Nephron (organoid): ENCODE data around the gene WDR93.

ENCODE experiments used
- H3K27ac Mint-ChIP-seq, 3 experiments: 2 replicates each; pipeline ENCODE4 v1.8.0; 2020; ENCODE audit warnings: mixed read lengths in 3 of 3, mild to moderate bottlenecking in 2 of 3, moderate library complexity in 1 of 3
- H3K27me3 Mint-ChIP-seq: 2 replicates; pipeline ENCODE4 v1.8.0; 2021; ENCODE audit warnings: low read depth, mild to moderate bottlenecking, moderate library complexity, mixed read lengths
- H3K36me3 Mint-ChIP-seq: 2 replicates; pipeline ENCODE4 v1.8.0; 2020; ENCODE audit warnings: low read depth, mixed read lengths
- H3K4me1 Mint-ChIP-seq: 2 replicates; pipeline ENCODE4 v1.8.0; 2020; ENCODE audit warnings: mixed read lengths
- H3K4me3 Mint-ChIP-seq, 3 experiments: 2 replicates each; pipeline ENCODE4 v1.8.0; 2020; ENCODE audit warnings: mild to moderate bottlenecking in 3 of 3, mixed read lengths in 3 of 3, moderate library complexity in 2 of 3
- H3K9me3 Mint-ChIP-seq: 2 replicates; pipeline ENCODE4 v1.8.0; 2020; ENCODE audit warnings: mixed read lengths
- TF ChIP-seq, protein P1 (sequence below), 3 experiments: fragments of 200-600 bp; sonication (generic); IDR thresholded peaks; one replicate each; pipeline ENCODE4 v1.5.0; 2021; ENCODE audit warnings: antibody characterized with exemption in 3 of 3; ENCODE audit not compliant: unreplicated experiment in 3 of 3

Gene WDR93

DNA sequence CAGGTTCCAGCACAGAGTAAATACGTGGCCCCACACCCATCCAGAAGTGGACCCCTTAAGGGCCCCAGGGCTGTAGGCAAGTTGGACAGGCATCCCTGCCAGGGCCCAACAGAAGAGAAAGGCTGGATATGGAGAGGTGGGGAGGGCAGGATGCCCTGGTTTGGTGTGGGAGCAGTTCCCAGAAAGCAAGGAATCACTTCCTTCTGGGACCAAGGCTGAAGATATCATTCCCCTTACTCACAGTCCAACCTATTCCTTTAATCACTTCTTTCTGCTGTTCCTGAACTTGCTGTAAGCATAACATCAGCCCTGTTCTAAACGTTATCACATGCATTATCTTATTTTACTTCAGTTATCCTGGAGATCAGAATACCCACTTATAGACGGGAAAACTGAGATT, 79.4 kb downstream of the WDR93 start:
- no peaks in the 10 kb centered on the region for H3K9me3 Mint-ChIP-seq
- peaks cover 8% of the 10 kb centered on the region for H3K27me3 Mint-ChIP-seq
- no peaks in the 10 kb centered on the region for H3K4me1 Mint-ChIP-seq
- H3K4me3 Mint-ChIP-seq: no peak overlapping the region
- TF ChIP-seq, protein P1, sequence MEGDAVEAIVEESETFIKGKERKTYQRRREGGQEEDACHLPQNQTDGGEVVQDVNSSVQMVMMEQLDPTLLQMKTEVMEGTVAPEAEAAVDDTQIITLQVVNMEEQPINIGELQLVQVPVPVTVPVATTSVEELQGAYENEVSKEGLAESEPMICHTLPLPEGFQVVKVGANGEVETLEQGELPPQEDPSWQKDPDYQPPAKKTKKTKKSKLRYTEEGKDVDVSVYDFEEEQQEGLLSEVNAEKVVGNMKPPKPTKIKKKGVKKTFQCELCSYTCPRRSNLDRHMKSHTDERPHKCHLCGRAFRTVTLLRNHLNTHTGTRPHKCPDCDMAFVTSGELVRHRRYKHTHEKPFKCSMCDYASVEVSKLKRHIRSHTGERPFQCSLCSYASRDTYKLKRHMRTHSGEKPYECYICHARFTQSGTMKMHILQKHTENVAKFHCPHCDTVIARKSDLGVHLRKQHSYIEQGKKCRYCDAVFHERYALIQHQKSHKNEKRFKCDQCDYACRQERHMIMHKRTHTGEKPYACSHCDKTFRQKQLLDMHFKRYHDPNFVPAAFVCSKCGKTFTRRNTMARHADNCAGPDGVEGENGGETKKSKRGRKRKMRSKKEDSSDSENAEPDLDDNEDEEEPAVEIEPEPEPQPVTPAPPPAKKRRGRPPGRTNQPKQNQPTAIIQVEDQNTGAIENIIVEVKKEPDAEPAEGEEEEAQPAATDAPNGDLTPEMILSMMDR (IDR thresholded peaks at IDR 0.05; ENCODE audit: unreplicated experiment in 3 of 3): no peak
- no peak overlapping the region for H3K27ac Mint-ChIP-seq
- no peaks in the 10 kb centered on the region for H3K36me3 Mint-ChIP-seq

DNA sequence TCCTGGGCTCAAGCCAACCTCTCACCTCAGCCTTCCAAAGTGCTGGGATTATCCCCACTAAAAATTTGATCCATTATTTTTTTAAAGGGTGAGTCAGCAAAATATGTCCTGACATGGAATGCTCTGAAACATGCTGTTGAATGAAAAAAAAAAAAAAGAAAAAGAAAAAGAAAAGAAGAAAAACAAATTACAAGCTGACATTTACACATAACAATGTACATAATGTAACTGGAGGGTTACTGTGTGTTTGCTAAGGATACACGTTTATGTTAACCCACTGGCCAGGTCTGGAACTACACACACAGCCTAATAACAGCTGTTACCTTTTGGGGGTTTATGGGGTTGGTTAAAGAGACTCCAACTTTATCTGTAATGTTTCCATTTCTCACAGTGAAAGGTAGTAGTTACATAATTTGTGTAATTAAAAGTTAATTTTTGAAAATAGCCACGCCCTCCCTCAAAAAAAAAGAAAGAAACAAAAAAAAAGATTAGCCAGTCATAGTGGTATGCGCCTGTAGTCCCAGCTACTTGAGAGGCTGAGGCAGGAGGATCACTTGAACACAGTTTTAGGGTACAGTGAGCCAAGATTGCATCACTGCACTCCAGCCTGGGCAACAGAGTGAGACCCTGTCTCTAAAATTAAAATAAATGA, 82.4 kb downstream of the WDR93 start:
- no peak overlapping the region for H3K4me3 Mint-ChIP-seq
- no peaks in the 10 kb centered on the region for H3K9me3 Mint-ChIP-seq
- H3K36me3 Mint-ChIP-seq: no peaks in the 10 kb centered on the region
- no peaks in the 10 kb centered on the region for H3K4me1 Mint-ChIP-seq
- peaks cover 8% of the 10 kb centered on the region for H3K27me3 Mint-ChIP-seq
- TF ChIP-seq, protein P1 (IDR thresholded peaks at IDR 0.05; ENCODE audit: unreplicated experiment in 3 of 3): peak; percentile 28 to 32 (median 29)
- no peak overlapping the region for H3K27ac Mint-ChIP-seq

DNA sequence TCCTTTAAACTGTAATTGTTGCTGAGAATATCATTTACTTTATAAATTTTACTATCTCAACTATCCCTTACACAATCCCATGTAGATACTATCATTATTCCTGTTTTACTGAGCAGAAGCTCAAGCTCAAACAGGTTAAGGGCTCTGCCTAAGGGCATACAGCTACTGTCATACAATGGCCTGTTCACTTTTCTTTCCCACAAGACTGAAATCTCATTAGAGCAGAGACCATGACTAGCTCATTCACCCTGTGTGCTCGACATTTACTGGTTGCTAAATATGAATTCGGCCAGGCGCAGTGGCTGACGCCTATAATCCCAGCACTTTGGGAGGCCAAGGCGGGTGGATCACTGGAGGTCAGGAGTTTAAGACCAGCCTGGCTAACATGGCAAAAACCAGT, 83.9 kb downstream of the WDR93 start:
- no peaks in the 10 kb centered on the region for H3K36me3 Mint-ChIP-seq
- no peak overlapping the region for H3K4me3 Mint-ChIP-seq
- TF ChIP-seq, protein P1 (IDR thresholded peaks at IDR 0.05; ENCODE audit: unreplicated experiment in 3 of 3): no peak
- H3K4me1 Mint-ChIP-seq: no peaks in the 10 kb centered on the region
- H3K9me3 Mint-ChIP-seq: no peaks in the 10 kb centered on the region
- H3K27ac Mint-ChIP-seq: no peak overlapping the region
- no peaks in the 10 kb centered on the region for H3K27me3 Mint-ChIP-seq

DNA sequence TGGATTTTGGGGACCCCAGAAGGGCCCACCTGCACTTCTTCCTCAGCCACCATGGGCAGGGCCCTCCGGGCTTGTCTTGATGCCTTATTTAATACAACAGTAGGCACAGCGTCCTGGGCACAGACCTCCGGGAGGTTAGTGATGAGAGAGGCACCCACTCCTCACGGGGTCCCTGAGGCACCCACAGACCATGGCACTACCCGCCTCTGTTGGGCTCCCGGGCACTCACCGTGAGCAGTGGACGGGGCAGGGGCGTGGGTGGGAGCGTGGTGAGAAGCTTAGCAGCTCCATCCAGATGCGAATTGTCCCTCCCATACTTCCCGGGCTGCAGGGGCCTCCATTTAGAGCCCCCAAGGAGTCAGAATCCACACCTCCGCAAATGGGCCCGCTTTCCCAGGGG, 85.2 kb downstream of the WDR93 start:
- TF ChIP-seq, protein P1 (IDR thresholded peaks at IDR 0.05; ENCODE audit: unreplicated experiment in 3 of 3): no peak
- Mint-ChIP-seq H3K9me3 (no peaks in the 10 kb centered on the region), H3K36me3 (no peaks in the 10 kb centered on the region), H3K27ac (no peak overlapping the region), H3K4me3 (peak overlapping the region in 1 of 3 experiments; percentile 25), H3K4me1 (no peaks in the 10 kb centered on the region), H3K27me3 (peaks cover 4% of the 10 kb centered on the region)

DNA sequence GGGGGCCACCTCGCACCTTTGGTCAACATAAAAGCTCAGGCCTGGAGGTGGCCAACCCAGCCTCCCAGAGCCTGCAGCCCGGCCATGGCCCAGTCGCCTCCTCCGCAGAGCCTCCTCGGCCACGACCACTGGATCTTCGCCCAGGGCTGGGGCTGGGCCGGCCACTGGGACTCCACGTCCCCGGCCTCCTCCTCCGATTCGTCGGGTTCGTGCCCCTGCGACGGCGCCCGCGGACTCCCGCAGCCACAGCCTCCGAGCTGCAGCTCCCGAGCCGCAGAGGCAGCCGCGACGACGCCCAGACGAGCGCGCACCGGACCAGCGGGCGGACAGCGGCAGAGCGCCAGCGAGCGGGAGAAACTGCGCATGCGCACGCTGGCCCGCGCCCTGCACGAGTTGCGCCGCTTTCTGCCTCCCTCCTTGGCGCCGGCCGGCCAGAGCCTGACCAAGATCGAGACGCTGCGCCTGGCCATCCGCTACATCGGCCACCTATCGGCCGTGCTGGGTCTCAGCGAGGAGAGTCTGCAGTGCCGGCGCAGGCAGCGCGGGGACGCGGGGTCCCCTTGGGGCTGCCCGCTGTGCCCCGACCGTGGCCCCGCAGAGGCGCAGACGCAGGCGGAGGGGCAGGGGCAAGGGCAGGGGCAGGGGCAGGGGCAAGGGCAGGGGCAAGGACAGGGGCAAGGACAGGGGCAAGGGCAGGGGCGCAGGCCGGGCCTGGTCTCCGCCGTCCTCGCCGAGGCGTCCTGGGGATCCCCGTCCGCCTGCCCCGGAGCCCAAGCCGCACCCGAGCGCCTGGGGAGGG, 85.9 kb downstream of the WDR93 start, which contains the start of gene MESP2:
Gene MESP2 (plus strand): TSS at position 59 of the 799 bp plus-strand sequence. CDS start 26 bp downstream, at position 85.
- H3K36me3 Mint-ChIP-seq: no peaks in the 10 kb centered on the region
- no peaks in the 10 kb centered on the region for H3K9me3 Mint-ChIP-seq
- TF ChIP-seq, protein P1 (IDR thresholded peaks at IDR 0.05; ENCODE audit: unreplicated experiment in 3 of 3): peak; percentile 38 to 49 (median 42)
- H3K4me3 Mint-ChIP-seq: peak within 1 kb of the TSS; percentile 43 to 64 (median 56)
- H3K4me1 Mint-ChIP-seq: no peaks in the 10 kb centered on the region
- H3K27ac Mint-ChIP-seq: peak within 1 kb of the TSS in 1 of 3 experiments; percentile 22
- H3K27me3 Mint-ChIP-seq: peaks cover 9% of the 10 kb centered on the region
